Measurements from ENCODE around the gene SOX10. TPM values are rescaled to one million over a fixed set of nuclear protein-coding genes. Genes with fewer than 3 reads are reported as not detected.

Gene SOX10
- total and polyA plus RNA-seq, 8 donors, result 0.06 to 0.96 (median 0.30) TPM

DNA sequence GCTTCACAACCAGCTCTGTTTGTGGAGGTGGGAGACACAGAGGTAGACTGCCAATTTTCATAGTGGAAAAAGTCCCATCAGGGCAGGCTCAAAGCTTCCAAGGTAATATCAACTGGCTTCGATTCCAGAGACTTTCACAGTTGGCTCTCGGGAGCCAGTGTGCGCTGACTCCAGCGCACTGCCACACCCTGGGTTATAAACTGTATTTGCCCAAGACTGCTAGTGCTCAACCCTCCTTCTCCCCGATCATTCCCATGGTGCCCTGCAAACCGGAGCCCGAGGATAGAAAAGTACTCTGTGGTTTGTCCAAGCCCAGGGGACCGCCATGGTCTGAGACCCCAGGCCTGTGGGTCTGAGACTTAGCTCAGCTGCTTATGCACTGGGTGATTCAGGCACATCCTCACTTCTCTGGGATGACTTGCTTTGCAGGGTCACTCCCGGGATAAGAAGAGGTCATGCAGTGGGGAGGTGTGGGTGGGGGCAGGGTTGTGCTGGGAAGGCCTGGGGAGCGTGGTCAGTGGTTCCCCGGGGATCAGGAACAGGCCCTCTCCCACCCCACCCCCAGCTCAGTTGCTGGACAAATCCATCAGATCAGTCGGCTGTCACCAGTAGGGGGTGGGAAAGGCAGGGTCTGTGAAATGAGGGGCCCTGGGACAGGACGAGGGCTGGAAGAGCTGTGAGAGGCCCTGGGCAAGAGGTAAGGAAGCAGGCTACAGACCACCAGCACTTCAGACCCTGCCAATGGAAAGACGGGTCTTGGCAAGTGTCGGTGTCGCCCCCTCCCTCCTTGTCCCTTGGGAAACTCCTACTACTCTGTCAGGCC is 46.2 kb upstream of the SOX10 start:
- no peaks in the 10 kb centered on the region for H3K27me3 ChIP-seq
- TF ChIP-seq, protein P1, sequence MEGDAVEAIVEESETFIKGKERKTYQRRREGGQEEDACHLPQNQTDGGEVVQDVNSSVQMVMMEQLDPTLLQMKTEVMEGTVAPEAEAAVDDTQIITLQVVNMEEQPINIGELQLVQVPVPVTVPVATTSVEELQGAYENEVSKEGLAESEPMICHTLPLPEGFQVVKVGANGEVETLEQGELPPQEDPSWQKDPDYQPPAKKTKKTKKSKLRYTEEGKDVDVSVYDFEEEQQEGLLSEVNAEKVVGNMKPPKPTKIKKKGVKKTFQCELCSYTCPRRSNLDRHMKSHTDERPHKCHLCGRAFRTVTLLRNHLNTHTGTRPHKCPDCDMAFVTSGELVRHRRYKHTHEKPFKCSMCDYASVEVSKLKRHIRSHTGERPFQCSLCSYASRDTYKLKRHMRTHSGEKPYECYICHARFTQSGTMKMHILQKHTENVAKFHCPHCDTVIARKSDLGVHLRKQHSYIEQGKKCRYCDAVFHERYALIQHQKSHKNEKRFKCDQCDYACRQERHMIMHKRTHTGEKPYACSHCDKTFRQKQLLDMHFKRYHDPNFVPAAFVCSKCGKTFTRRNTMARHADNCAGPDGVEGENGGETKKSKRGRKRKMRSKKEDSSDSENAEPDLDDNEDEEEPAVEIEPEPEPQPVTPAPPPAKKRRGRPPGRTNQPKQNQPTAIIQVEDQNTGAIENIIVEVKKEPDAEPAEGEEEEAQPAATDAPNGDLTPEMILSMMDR (IDR thresholded peaks at IDR 0.05), result no peak
- FAIRE-seq (no peak), ATAC-seq (no peak), DNase-seq (peak in 1 of 6 donors; percentile 7)
- WGBS, 2 donors, result 75 to 78% methylated on average over 16 of the region's 16 CpGs
- no peaks in the 10 kb centered on the region for H3K36me3 ChIP-seq
- no peak overlapping the region for H3K27ac ChIP-seq
- no peak overlapping the region for H3K4me3 ChIP-seq
- no peaks in the 10 kb centered on the region for H3K9me3 ChIP-seq
- H3K4me1 ChIP-seq, result no peaks in the 10 kb centered on the region
- intact Hi-C loops (cut with DNase I), result no loop called here

DNA sequence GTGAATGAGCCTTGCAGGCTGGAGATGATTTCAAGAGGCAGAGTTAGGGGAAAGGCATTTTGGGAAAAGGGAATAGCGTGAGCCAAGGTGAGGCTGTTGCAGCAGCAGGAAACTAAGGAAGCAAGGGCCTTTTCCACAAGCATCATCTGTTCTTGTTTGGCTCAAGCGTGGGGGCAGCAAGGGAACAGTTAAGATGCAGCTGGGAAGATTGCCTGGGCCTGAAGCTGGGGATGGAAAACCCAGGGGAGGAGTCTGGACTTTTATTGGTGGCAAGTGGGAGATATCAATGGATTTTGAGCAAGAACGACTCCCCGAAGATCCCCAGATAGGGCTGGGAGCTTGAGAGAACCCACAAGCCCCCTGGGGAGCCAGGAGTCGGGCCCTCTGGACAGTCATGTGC is 45.5 kb upstream of the SOX10 start:
- intact Hi-C loops (cut with DNase I), result no loop called here
- Histone ChIP-seq H3K9me3 (no peaks in the 10 kb centered on the region), H3K27me3 (no peaks in the 10 kb centered on the region), H3K4me3 (no peak overlapping the region), H3K27ac (no peak overlapping the region), H3K36me3 (no peaks in the 10 kb centered on the region), H3K4me1 (no peaks in the 10 kb centered on the region)
- DNase-seq (peak in 1 of 6 donors; percentile 6), ATAC-seq (no peak), FAIRE-seq (no peak)
- 68 to 80% methylated on average over 5 of the region's 5 CpGs for WGBS, 2 donors
- TF ChIP-seq, protein P1 (IDR thresholded peaks at IDR 0.05), result no peak

DNA sequence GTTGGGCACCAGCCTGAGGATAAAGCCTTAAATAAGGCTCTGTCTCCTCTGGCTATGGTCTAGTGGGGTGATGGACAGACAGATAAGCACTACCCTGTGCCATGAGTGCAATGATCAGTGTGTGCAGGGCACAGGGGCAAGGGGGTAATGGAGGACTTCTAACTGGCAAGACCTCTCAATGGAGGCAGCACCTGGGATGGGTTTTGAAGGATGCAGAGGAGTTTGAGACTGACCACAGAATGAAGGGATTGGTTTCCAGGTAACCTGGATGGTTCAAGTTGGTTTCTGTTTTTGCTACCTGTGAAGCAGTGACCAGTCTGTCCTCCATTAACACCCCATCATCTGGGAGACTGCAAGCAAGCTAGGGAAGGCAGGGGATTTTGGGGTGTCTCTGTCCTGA is 45.0 kb upstream of the SOX10 start:
- TF ChIP-seq, protein P1 (IDR thresholded peaks at IDR 0.05), result no peak
- H3K4me1 ChIP-seq, result no peaks in the 10 kb centered on the region
- FAIRE-seq, result no peak
- peak in 1 of 6 donors; percentile 1 for DNase-seq
- H3K27me3 ChIP-seq, result no peaks in the 10 kb centered on the region
- no peaks in the 10 kb centered on the region for H3K36me3 ChIP-seq
- no peak for ATAC-seq
- no peaks in the 10 kb centered on the region for H3K9me3 ChIP-seq
- no peak overlapping the region for H3K27ac ChIP-seq
- H3K4me3 ChIP-seq, result no peak overlapping the region
- intact Hi-C loops (cut with DNase I), result no loop called here

DNA sequence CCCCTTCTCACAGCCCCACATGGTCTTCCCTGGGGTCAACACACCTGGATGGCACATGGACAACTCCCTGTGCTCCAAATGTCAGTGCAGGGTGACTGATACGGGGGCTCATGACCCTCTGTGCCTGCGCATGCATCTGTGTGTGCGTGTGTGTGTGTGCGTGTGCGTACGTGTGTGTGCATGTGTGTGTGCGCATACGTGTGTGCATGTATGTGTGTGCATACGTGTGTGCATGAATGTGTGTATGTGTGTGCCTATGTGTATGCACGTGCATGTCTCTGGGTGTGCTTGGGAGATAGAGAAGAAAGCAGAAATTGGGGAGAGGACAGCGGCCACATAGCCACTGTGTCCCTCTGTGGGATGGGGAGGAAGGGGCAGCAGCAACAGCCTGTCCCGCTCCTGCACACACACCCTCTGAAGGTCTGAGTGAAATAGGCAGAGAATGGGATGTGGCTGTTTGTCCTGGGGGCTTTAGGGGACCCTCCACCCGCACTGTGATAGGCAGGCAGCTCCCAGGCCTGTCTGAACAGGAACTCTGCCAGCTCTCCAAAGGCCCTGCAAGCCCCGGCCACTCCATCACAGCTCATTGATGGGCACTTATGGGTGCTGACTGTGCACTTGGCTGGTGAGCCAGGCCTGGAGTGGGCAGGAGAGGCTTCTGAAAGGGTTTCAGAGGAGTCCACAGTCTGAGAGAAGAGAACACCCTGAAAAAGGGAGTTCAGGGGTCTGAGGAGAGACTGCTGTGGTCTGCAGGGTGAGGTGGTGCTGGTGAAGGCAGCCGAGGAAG is 44.2 kb upstream of the SOX10 start:
- no peak overlapping the region for H3K4me3 ChIP-seq
- no peaks in the 10 kb centered on the region for H3K4me1 ChIP-seq
- ATAC-seq (no peak), FAIRE-seq (no peak), DNase-seq (peak in 1 of 6 donors; percentile 5)
- WGBS, 2 donors, result 84 to 85% methylated on average over 15 of the region's 15 CpGs
- intact Hi-C loops (cut with DNase I), result no loop called here
- TF ChIP-seq, protein P1 (IDR thresholded peaks at IDR 0.05), result no peak
- H3K27ac ChIP-seq, result no peak overlapping the region
- H3K9me3 ChIP-seq, result no peaks in the 10 kb centered on the region
- no peaks in the 10 kb centered on the region for H3K36me3 ChIP-seq
- H3K27me3 ChIP-seq, result no peaks in the 10 kb centered on the region
